A673 (cell line): ENCODE data around the gene PRAMEF18. TPM values are rescaled to one million over a fixed set of nuclear protein-coding genes. Genes with fewer than 3 reads are reported as not detected.
"Not testable (repeated sequence)": the region's sequence is repeated elsewhere in the genome, so short reads cannot be mapped to it uniquely, and the experiment has no call there.

Source experiments
- Bru-seq: library from RNA; stranded (reverse); fragments of 400-500 nt; gene quantifications from one replicate; lab custom pipeline; 2021; lab: Mats Ljungman, UMichigan
- BruChase-seq, 2 experiments: library from RNA; stranded (reverse); fragments of 400-500 nt; gene quantifications; one replicate each; lab custom pipeline; 2021; lab: Mats Ljungman, UMichigan
- BruUV-seq: library from RNA; stranded (reverse); fragments of 400-500 nt; replicated peaks from 2 replicates; lab custom pipeline; 2021; lab: Mats Ljungman, UMichigan
- CTCF ChIA-PET: fragments of 300-600 bp; sonication (Branson Sonifier 250); formaldehyde crosslinking; loops from one replicate; lab custom pipeline; 2022; ENCODE audit warnings: antibody characterized with exemption; lab: Charles Lee
- POLR2A ChIA-PET: fragments of 300-600 bp; sonication (Branson Sonifier 250); formaldehyde crosslinking; loops from one replicate; lab custom pipeline; 2022; ENCODE audit warnings: antibody characterized with exemption; ENCODE audit not compliant: low non-redundant PET; lab: Charles Lee
- DNase-seq: peaks from one replicate; pipeline ENCODE4 v3.0.0-alpha.2; 2015; ENCODE audit warnings: low spot score
- H3K27ac ChIP-seq: fragments of 200-600 bp; sonication (generic); 2 replicates; pipeline ENCODE4 v1.5.1; 2016; ENCODE audit warnings: mixed run types, low read depth, mild to moderate bottlenecking, mixed read lengths, antibody characterized with exemption, low read length; ENCODE audit not compliant: poor library complexity, severe bottlenecking
- H3K27me3 ChIP-seq: fragments of 200-600 bp; sonication (generic); replicated peaks from 2 replicates; pipeline ENCODE4 v1.6.1; 2017; ENCODE audit warnings: mixed run types, low read depth, mild to moderate bottlenecking, mixed read lengths, antibody characterized with exemption, low read length; ENCODE audit not compliant: insufficient read depth, poor library complexity
- H3K36me3 ChIP-seq: fragments of 200-600 bp; sonication (generic); 2 replicates; pipeline ENCODE4 v1.6.1; 2016; ENCODE audit warnings: mixed run types, mild to moderate bottlenecking, mixed read lengths, antibody characterized with exemption, low read length; ENCODE audit not compliant: insufficient read depth, poor library complexity, severe bottlenecking
- H3K4me1 ChIP-seq: fragments of 200-600 bp; sonication (generic); 2 replicates; pipeline ENCODE4 v1.6.1; 2017; ENCODE audit warnings: mixed run types, mild to moderate bottlenecking, mixed read lengths, antibody characterized with exemption, low read length; ENCODE audit not compliant: insufficient read depth, poor library complexity, severe bottlenecking
- H3K4me3 ChIP-seq: fragments of 200-600 bp; sonication (generic); 2 replicates; pipeline ENCODE4 v1.5.1; 2016; ENCODE audit warnings: low read depth, mixed run types, mild to moderate bottlenecking, mixed read lengths, low read length; ENCODE audit not compliant: poor library complexity, severe bottlenecking
- H3K9me3 ChIP-seq: fragments of 200-600 bp; sonication (generic); 2 replicates; pipeline ENCODE4 v1.6.1; 2016; ENCODE audit warnings: mixed run types, low read depth, mild to moderate bottlenecking, mixed read lengths, antibody characterized with exemption, low read length; ENCODE audit not compliant: poor library complexity, severe bottlenecking
- intact Hi-C: fragments of 100-400 bp; cut with micrococcal nuclease; formaldehyde crosslinking; loops from one replicate; pipeline ENCODE4 v1.10.0; 2022; ENCODE audit not compliant: unreplicated experiment
- long read RNA-seq: library from polyadenylated mRNA; stranded (forward); transcript quantifications from one replicate; pipeline ENCODE4 v2.0.0, GENCODE V29; 2022
- total RNA-seq: library from RNA; stranded (reverse); gene quantifications from 2 replicates; pipeline ENCODE4 v1.2.3, GENCODE V29; 2021

The PRAMEF18 gene
- total RNA-seq = not detected in 2 replicates
- Bru-seq, nascent RNA = not detected
- BruChase-seq, experiment 1, labeled RNA remaining after a 2-hour chase = not detected
- BruChase-seq, experiment 2, labeled RNA remaining after a 6-hour chase = not detected
- long read RNA-seq = 0 reads

GRCh38 chr1:13225675-13226204, at the start of gene PRAMEF18:
TSS of gene PRAMEF18 (minus strand) at chr1:13226154. CDS start at chr1:13226106, 48 bp downstream.
- BruUV-seq, intact Hi-C loops, CTCF ChIA-PET: not testable (repeated sequence)

GRCh38 chr1:13265124-13265523, 39.2 kb upstream of the PRAMEF18 start:
- DNase-seq, POLR2A ChIA-PET, CTCF ChIA-PET, H3K36me3 ChIP-seq, H3K4me3 ChIP-seq, H3K4me1 ChIP-seq, intact Hi-C loops, H3K9me3 ChIP-seq, H3K27ac ChIP-seq, H3K27me3 ChIP-seq, BruUV-seq: not testable (repeated sequence)

More at GRCh38 chr1:13225675-13226204, at the start of gene PRAMEF18:
- DNase-seq, H3K36me3 ChIP-seq, H3K27ac ChIP-seq, H3K4me1 ChIP-seq, H3K27me3 ChIP-seq, H3K9me3 ChIP-seq, POLR2A ChIA-PET, H3K4me3 ChIP-seq: not testable (repeated sequence)

GRCh38 chr1:13253898-13254297, 27.9 kb upstream of the PRAMEF18 start, which contains the start of gene PRAMEF5:
TSS of gene PRAMEF5 (plus strand) at chr1:13254198. CDS start at chr1:13259269, 5,071 bp downstream.
- H3K4me3 ChIP-seq, DNase-seq, H3K9me3 ChIP-seq, H3K27me3 ChIP-seq, BruUV-seq, CTCF ChIA-PET, H3K36me3 ChIP-seq, POLR2A ChIA-PET, H3K4me1 ChIP-seq, H3K27ac ChIP-seq, intact Hi-C loops: not testable (repeated sequence)

GRCh38 chr1:13247122-13247521, 21.2 kb upstream of the PRAMEF18 start:
- DNase-seq, BruUV-seq, intact Hi-C loops: not testable (repeated sequence)

GRCh38 chr1:13246554-13246871, 20.6 kb upstream of the PRAMEF18 start:
- H3K4me1 ChIP-seq, intact Hi-C loops, DNase-seq, H3K36me3 ChIP-seq, H3K27ac ChIP-seq, BruUV-seq, H3K27me3 ChIP-seq, H3K9me3 ChIP-seq, H3K4me3 ChIP-seq, POLR2A ChIA-PET, CTCF ChIA-PET: not testable (repeated sequence)

More at GRCh38 chr1:13247122-13247521, 21.2 kb upstream of the PRAMEF18 start:
- H3K27ac ChIP-seq, H3K4me3 ChIP-seq, POLR2A ChIA-PET, H3K9me3 ChIP-seq, H3K36me3 ChIP-seq, CTCF ChIA-PET, H3K4me1 ChIP-seq, H3K27me3 ChIP-seq: not testable (repeated sequence)

- H3K4me3 ChIP-seq, DNase-seq, intact Hi-C loops, POLR2A ChIA-PET, H3K27me3 ChIP-seq, CTCF ChIA-PET, H3K9me3 ChIP-seq, H3K36me3 ChIP-seq, H3K27ac ChIP-seq, BruUV-seq, H3K4me1 ChIP-seq: not testable (repeated sequence)
These were observed 20.0 kb upstream of the PRAMEF18 start for GRCh38 chr1:13245841-13246553.

GRCh38 chr1:13243536-13244263, 17.7 kb upstream of the PRAMEF18 start:
- DNase-seq, H3K27me3 ChIP-seq, H3K4me1 ChIP-seq, H3K4me3 ChIP-seq, POLR2A ChIA-PET, intact Hi-C loops, H3K9me3 ChIP-seq, H3K27ac ChIP-seq, H3K36me3 ChIP-seq, CTCF ChIA-PET, BruUV-seq: not testable (repeated sequence)
